ENCODE data around the gene ZNF358. TPM values are rescaled to one million over a fixed set of nuclear protein-coding genes. Genes with fewer than 3 reads are reported as not detected.
A peak's percentile ranks its signal among the peaks of the same experiment; 100 is the strongest.

The ZNF358 gene
- total RNA-seq, 1 donor from 2014 or later: 80.8 TPM

- no peak for TF ChIP-seq CTCF (conservative IDR thresholded peaks at IDR 0.05; ENCODE audit: low read depth, low read length)
- H3K4me3 ChIP-seq (ENCODE audit: low read depth, low read length): no peak overlapping the region
- no peak for DNase-seq (ENCODE audit: low read depth)
Observed at GRCh38 chr19:7480222-7480969, 35.5 kb upstream of the ZNF358 start.

GRCh38 chr19:7480970-7481255 is 35.0 kb upstream of the ZNF358 start:
- TF ChIP-seq CTCF (conservative IDR thresholded peaks at IDR 0.05; ENCODE audit: low read depth, low read length): no peak
- no peak for DNase-seq (ENCODE audit: low read depth)
- no peak overlapping the region for H3K4me3 ChIP-seq (ENCODE audit: low read depth, low read length)

- no peak for TF ChIP-seq CTCF (conservative IDR thresholded peaks at IDR 0.05; ENCODE audit: low read depth, low read length)
- DNase-seq (ENCODE audit: low read depth): no peak
- no peak overlapping the region for H3K4me3 ChIP-seq (ENCODE audit: low read depth, low read length)
Observed at GRCh38 chr19:7482584-7483439, 33.1 kb upstream of the ZNF358 start.

GRCh38 chr19:7483720-7484201 is 32.1 kb upstream of the ZNF358 start:
- no peak for DNase-seq (ENCODE audit: low read depth)
- no peak for TF ChIP-seq CTCF (conservative IDR thresholded peaks at IDR 0.05; ENCODE audit: low read depth, low read length)
- no peak overlapping the region for H3K4me3 ChIP-seq (ENCODE audit: low read depth, low read length)

- H3K4me3 ChIP-seq (ENCODE audit: low read depth, low read length): no peak overlapping the region
- DNase-seq (ENCODE audit: low read depth): no peak
- no peak for TF ChIP-seq CTCF (conservative IDR thresholded peaks at IDR 0.05; ENCODE audit: low read depth, low read length)
Observed at GRCh38 chr19:7486923-7487322, 29.0 kb upstream of the ZNF358 start.

GRCh38 chr19:7488736-7489353 is 27.1 kb upstream of the ZNF358 start, which contains the start of gene PEX11G:
PEX11G (minus strand) TSS chr19:7489035; CDS start chr19:7489010, 25 bp downstream.
- TF ChIP-seq CTCF (conservative IDR thresholded peaks at IDR 0.05; ENCODE audit: low read depth, low read length): no peak
- peak within 1 kb of the TSS; percentile 75 for H3K4me3 ChIP-seq (ENCODE audit: low read depth, low read length)
- DNase-seq (ENCODE audit: low read depth): no peak
